GM21381 (cell line): ENCODE data around the gene SSNA1.

ENCODE experiments used
- ATAC-seq: cut with Tn5 transposase; IDR thresholded peaks from one replicate; pipeline ENCODE4 v1.9.1; 2021; ENCODE audit warnings: mild to moderate bottlenecking, moderate library complexity; ENCODE audit not compliant: unreplicated experiment

SSNA1 gene, protein sequence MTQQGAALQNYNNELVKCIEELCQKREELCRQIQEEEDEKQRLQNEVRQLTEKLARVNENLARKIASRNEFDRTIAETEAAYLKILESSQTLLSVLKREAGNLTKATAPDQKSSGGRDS

DNA sequence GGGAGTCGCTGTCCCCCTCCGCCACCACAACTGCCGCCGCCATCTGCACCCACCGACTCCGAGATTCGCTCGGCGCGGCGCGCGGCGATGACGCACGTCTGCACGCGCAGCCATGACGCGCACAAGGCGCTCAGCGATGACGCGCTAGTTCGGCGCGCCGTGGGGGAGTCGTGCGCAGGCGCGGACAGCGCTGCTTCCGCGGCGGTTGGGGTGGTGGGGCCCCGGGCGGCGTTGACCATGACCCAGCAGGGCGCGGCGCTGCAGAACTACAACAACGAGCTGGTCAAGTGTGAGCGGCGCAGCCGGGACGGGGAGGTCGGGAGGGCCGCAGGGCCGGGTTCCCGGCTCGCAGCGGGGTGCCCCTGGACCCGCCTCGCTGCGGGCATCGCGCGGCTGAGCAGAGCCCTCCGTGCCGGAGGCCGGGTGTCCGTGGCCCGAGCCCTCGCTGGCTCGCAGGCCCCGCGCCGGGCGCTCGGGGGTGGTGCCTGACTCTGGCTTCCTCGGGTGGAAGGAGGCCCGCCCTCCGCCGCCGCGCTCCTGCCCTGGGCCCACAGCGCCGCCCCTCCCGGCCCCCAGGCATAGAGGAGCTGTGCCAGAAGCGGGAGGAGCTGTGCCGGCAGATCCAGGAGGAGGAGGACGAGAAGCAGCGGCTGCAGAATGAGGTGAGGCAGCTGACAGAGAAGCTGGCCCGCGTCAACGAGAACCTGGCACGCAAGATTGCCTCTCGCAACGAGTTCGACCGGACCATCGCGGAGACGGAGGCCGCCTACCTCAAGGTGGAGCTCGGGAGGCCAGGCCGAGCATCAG lies at the start of gene SSNA1, which contains the start of gene ANAPC2:
TSS of gene SSNA1 (plus strand) at position 187 of the 807 bp plus-strand sequence. CDS start at position 238, 51 bp downstream.
TSS of gene ANAPC2 (minus strand) at position 71 of the 807 bp plus-strand sequence. CDS start at position 43, 28 bp downstream.
- peak; percentile 78 for ATAC-seq

DNA sequence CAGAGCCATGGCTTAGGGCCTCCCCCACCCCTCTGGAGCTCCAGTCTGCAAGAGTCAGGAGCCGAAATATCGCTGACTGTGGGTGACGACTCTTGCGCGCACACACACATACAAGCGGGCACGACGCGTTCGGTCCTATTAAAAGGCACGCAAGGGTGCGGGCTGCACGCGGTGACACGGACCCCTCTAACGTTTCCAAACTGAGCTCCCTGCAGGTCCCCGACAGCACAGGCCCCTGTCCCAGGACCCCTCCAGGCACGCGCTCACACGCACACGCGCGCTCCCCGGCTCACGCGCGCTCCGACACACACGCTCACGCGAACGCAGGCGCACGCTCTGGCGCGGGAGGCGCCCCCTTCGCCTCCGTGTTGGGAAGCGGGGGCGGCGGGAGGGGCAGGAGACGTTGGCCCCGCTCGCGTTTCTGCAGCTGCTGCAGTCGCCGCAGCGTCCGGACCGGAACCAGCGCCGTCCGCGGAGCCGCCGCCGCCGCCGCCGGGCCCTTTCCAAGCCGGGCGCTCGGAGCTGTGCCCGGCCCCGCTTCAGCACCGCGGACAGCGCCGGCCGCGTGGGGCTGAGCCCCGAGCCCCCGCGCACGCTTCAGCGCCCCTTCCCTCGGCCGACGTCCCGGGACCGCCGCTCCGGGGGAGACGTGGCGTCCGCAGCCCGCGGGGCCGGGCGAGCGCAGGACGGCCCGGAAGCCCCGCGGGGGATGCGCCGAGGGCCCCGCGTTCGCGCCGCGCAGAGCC lies 49.6 kb upstream of the SSNA1 start, which contains the start of gene GRIN1:
TSS of gene GRIN1 (plus strand) at position 433 of the 746 bp plus-strand sequence. CDS start 333 bp downstream, outside the sequence.
- ATAC-seq = no peak

DNA sequence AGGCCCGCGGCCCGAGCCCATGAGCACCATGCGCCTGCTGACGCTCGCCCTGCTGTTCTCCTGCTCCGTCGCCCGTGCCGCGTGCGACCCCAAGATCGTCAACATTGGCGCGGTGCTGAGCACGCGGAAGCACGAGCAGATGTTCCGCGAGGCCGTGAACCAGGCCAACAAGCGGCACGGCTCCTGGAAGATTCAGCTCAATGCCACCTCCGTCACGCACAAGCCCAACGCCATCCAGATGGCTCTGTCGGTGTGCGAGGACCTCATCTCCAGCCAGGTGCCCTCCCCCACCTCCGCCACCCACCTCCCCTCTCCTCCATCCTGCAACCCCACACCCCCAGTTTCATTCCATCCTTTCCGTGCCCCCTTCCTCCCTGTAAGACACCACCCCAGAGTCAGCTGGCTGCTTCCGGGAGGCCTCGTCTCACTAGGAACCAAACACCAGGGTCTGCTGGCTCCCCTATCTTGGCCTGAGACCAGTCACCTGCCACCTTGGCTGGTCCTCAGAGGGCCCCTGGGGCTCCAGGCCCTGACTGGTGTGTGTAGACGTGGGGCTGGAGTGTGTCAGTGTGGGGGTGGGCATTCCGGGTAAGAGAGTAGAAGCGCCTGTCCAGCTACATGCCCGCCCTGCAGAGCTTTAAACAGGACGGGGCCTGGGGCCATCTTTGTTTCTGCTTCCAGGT lies 48.9 kb upstream of the SSNA1 start:
- ATAC-seq = no peak

DNA sequence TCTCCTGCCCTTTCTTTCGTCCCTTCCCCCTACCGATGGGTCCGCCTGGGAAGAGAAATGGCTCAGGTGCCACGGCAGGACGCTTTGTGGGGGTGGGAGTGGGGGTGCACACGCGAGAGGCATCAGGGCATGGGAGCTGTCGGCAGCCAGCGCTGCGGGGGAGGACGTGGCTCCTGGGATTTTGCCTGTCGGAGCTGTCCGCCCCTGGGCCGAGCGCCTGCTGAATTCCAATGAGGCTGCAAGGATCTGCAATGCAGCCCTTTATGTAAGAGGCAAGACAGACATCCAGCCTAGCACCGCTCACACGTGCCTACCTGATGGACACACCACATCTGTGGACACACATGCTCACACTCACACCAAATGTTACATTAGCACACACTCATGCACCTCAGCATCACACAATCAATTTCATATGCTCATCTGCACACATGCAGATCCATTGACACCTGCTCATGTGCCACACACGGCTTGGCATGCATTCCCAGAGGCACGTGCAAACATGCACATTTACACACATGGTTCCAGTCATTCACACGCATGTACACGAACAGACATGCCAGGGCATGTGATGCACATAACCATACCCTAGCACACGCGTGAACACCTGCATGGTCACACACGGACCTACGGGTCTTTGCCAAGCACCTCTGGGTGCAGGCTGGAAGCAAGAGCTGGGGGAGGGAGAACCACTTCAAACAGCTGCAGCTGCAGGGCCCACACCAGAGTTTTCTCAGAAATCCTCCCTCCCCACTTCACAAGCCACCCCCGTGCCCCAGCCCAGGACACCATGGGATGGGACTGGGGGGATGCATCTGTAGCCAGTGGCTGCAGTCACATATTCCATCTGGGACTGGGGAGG lies 48.1 kb upstream of the SSNA1 start:
- ATAC-seq = no peak

DNA sequence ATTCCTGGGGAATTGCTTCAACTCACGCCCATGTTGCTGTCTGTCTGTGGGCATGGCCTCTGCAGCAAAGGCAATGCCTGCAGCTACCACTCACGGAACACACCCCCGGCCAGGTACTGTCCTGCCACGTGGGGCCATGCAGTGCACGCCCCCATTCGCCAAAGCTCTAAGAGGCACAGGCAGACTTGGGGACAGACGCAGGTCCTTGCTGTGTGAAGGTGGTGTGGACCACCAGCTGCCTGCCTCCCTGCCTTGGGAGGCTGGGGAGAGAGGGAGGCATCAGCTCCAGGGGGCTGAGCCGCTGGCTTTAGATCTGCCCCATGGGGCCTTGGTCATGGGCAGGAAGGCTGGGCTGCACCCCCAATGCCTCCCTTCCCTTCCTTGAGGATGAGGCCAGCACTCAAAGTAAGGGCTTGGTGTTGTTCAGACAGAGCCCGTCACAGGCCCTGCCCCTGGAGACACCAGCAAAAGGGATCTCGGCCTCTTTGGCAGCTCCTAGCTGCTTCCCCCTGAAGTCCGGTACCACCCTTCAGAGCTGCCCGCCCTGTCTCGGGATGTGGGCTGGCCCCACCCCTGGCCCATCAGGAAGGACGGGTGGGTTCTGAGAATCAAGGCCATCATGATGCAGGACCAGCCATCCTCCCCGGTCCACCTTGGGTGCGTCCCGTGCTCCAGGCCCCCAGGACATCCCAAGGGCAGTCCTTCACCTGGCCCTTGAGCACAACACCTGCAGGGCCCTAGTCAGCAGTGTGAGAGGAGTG lies 47.2 kb upstream of the SSNA1 start:
- no peak for ATAC-seq

DNA sequence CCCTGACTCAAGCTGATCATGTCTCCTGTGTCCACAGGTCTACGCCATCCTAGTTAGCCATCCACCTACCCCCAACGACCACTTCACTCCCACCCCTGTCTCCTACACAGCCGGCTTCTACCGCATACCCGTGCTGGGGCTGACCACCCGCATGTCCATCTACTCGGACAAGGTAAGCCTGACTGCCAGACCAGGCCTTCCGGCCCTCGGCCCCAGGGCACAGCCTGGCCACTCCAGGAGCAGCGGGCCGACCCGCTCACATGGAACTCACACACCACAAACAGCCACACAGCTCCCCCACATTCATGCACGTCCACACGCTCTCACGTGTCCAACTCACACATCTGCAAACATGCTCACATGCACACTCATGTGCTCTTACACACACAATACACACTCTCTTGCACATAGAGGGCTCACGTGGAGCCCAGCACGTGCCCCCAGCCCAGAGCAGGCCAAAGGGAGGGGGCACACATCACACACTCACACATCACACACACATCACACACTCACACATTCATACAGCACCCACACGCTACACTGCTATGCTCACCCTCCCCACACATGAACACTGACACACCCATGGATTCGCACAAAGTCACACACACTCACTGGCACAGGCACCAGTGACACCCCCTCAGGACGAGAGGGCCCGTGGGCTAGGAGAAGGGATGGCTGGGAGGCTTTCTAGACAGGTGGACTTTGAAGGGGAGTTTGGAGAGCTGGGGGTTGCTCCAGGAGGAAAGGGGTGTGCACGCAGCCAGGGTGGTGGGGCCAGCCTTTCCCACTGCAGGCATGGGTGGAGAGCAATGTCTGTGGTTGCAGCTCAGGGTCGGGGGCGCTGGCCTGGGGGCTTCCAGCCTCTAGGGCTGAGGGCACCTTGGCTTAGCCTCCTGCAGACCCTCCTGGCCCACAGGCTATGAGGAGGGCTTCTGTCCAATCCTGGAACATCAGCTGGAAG lies 46.2 kb upstream of the SSNA1 start:
- ATAC-seq = no peak

DNA sequence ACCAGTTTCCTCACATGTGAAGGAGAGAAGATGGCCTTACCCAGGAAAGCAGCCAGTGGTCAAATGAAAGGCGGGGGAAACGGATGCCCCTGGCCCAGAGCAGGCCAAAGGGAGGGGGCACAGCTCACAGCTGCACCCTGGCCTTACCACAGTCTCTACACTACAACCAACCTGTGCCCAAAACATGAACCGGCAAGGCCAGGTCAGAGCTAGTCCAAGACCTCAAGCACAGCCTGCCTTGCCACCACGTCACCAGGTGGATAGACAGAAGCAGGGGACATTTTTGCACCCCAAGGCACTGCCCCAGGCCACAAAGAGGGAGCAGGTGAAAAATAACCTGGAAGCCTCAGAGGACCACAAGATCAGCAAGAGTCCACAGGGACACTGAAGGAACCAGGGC lies 45.0 kb upstream of the SSNA1 start:
- no peak for ATAC-seq

DNA sequence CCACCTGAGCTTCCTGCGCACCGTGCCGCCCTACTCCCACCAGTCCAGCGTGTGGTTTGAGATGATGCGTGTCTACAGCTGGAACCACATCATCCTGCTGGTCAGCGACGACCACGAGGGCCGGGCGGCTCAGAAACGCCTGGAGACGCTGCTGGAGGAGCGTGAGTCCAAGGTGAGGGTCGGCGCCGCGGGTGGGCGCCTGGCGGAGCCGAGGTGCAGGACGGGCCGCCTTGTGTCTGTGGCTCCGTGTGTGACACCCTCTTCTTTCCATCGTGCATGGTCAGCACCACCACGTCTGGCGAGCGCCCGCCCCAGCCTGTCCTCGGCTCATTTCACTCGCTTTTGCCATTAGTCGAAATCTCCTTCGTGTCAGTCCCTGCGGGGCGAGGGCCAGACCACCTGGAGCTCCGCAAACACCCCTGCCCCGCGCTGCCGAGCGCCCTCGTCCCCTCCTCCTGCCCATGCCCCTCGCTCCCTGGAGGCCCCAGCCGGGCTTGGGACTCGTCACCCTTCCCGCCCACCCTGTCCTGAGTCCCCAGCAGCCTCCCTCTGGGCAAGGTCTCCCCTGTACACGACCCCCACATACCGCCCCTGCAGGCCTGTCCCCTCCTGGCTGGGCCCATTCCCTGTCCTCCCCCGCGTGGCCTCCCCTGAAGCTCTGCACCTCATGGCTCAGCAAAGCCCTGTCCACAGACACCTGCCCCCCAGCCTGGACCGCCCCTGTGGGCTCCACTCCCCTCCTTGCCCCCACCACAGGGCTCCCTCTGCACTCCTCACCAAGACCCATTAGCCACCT lies 42.5 kb upstream of the SSNA1 start:
- ATAC-seq = no peak

DNA sequence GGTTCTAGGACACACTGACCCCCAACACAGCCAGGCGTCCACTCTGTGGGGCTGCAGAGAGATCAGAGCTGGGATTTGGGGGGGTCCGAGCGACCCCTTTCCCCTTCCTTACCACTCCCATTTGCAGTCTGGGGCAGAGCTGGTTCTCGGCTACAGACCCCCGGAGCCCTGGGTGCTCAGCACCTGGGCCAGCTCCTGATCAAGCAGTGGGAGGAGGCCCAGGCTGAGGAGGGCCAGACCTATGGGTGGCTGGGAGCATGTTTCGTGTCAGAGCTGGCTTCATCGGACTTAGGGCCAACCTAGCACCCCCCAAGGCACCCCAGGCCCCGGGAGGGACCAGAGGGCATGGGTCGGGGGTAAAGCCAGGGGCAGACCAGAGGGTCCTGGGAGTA lies 42.0 kb upstream of the SSNA1 start:
- ATAC-seq = no peak

DNA sequence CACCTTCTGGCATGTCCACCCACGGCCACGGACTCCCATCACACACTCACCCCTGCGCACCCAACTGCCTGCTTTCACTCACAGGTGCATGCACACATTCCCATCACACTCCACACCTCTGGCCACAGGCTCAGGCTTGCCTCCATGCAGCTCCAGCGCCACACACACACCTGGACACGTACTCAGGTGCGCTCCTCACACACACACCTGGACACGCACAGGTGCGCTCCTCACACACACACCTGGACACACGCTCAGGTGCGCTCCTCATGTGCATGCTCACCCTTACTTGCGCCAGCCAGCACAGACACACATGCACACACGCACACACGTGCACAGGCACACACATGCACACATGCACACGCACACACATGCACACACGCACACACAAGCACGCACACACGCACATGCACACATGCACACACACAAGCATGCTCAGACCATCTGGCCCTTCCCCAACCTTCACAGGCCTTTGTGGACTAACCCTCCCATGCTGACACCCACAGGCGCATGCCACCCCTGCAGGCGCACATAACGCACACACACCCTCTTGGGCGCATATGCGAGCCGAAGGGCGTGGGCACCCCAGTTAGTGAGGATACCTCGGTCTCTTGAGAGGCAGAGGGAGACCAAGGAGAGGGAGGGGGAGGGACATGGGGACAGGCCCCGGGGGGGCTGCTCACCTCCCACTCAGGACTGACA lies 41.2 kb upstream of the SSNA1 start:
- ATAC-seq = no peak

DNA sequence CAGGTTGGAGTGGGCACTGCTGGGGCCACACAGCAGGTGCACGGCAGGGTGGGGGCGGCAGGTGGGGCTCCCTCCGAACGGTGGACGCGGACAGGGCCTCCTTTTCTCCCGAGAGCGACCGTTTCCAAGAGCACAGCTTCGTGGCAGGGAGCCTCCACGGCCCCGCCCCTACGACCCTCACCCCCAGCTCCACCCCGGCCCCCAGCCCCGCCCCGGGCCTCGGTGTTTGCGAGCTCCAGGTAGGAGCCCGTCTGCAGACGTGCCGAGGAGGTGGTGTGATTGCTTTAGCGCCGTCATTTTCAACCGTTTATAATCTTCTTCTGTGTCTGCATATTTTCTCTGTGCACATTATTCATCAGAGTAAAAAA lies 40.7 kb upstream of the SSNA1 start:
- no peak for ATAC-seq

DNA sequence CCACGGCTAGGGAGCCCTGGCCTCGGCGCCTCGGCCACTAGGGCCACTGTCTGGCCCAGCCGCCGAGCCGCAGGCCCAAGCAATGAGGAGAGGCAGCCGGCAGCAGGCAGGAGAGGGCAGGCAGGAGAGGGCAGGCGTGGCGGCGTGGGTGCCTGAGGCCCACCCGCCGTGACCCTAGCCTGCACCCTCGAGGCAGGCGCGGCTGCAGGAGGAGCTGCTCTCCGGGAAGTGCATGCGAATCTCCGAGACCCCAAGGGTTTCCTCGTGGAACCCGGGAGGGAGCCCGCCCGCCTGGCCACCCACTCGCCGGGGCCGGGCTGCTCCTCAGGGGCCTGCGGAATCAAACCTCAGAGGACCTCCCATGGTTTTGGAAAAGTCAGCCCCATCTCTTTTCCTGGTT lies 40.2 kb upstream of the SSNA1 start:
- no peak for ATAC-seq

DNA sequence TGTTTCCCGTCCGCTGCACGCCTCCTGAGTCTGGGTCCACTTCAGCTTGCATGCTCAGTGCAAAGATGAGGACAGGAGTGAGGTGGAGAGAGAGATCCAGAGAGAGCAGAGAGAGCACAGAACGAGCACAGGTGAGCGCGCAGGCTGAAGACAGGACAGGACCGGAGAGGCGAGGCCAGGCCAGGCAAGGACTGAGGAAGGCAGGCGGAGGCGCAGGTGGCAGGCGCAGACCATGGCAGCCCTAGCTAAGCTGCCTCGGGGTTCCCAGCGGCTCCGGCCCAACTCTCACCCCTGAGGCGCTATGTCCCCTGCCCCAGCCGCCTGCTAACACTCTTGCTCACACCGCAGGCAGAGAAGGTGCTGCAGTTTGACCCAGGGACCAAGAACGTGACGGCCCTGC lies 39.8 kb upstream of the SSNA1 start:
- ATAC-seq = no peak

DNA sequence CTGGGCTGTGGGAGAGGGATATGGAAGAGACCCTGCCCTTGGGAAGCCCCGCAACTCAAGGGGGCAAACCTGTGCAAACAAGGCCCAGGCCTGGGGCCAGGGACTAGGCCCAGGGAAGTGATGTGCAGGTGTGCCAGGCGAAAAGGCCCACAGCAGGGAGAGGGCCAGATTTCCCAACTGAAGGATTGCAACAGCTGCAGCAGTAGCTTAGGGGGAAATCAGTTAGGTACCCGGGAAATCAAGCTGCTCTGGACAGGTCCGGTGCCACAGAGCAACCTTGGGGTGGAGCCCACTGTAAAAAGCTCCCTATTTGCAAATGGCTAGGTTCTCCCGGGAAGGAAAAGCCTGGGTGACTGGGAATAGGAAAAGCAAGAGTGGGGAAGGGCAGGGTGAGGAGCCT lies 39.1 kb upstream of the SSNA1 start:
- ATAC-seq = no peak

DNA sequence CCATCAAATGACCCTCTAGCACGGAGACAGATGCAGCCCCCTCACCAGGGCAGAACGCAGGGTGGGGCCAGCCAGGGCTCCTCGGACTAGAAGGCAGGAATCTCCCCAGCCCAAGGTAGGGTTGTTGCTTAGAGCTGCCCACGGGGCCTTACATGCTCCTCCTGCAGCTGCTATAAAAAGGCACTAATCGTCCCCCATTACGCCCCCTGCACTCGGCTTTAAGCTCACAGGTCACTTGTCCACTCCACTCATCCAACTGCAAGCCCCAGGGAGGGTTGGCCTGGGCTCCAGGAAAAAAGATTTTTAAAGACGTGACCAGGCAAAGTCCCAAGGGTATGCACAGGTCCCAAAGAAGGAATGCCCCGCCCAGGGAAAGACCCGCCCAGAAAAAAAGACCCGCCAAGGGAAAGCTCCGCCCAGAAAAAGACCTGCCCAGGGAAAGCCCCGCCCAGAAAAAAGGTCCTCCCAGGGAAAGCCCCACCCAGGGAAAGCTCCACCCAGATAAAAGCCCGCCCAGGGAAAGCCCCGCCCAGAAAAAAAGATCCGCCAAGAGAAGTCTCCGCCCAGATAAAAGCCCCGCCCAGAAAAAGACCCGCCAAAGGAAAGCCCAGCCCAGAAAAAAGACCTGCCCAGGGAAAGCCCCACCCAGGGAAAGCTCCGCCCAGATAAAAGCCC lies 38.4 kb upstream of the SSNA1 start:
- ATAC-seq = peak; percentile 31
